A549 treated with Hydrocortisone at 1 μM for 4 hours (cell line): ENCODE results near the gene CZIB. TPM values are rescaled to one million over a fixed set of nuclear protein-coding genes. Genes with fewer than 3 reads are reported as not detected.

Experiments used
- total RNA-seq: library from RNA; stranded (reverse); fragments of 200-300 nt; extraction: Qiagen RNA extraction; gene quantifications from 5 replicates; pipeline ENCODE4 v1.2.3, GENCODE V29; 2022

The CZIB gene
- total RNA-seq: 27.4 to 34.2 TPM (median 33.0 TPM) in 5 replicates

GRCh38 chr1:53220171-53220961, at the start of gene CZIB:
Gene CZIB (minus strand): TSS chr1:53220634. CDS start chr1:53220575, 59 bp downstream.

GRCh38 chr1:53238197-53239155, 18.0 kb upstream of the CZIB start, which contains the start of gene MAGOH:
Gene MAGOH (minus strand): TSS chr1:53238518. CDS start chr1:53238448, 70 bp downstream.

GRCh38 chr1:53196485-53197290, 23.7 kb downstream of the CZIB start, which contains the start of gene CPT2:
Gene CPT2 (plus strand): TSS chr1:53196824. CDS start chr1:53196944, 120 bp downstream.

Other genes starting within 250 kb of the CZIB start
- gene PODN, start 158.4 kb downstream of the CZIB start, total RNA-seq: 0.05 TPM in 1 of 5 replicates, not detected in the others
- 0.05 TPM in 2 of 5 replicates, not detected in the others for gene SLC1A7, start 78.0 kb downstream of the CZIB start, total RNA-seq
- gene CPT2, start 23.8 kb downstream of the CZIB start, total RNA-seq: 9.3 to 10.1 TPM (median 9.5 TPM) in 5 replicates
- 61.9 to 86.2 TPM (median 66.2 TPM) in 5 replicates for gene MAGOH, start 17.9 kb upstream of the CZIB start, total RNA-seq
- gene LRP8, start 107.4 kb upstream of the CZIB start, total RNA-seq: 29.3 to 38.9 TPM (median 35.6 TPM) in 5 replicates
- gene DMRTB1, start 238.8 kb upstream of the CZIB start, total RNA-seq: not detected in 5 replicates